Glomerular visceral epithelial cell (primary cell): Measurements from ENCODE around the gene NPPB.
A peak's percentile ranks its signal among the peaks of the same experiment; 100 is the strongest.
"Not testable (repeated sequence)": the region's sequence is repeated elsewhere in the genome, so short reads cannot be mapped to it uniquely, and the experiment has no call there.

Experiments used
- DNase-seq: peaks from one replicate; pipeline ENCODE4 v3.0.0-alpha.2; 2016; ENCODE audit errors: extremely low spot score

NPPB gene

DNA sequence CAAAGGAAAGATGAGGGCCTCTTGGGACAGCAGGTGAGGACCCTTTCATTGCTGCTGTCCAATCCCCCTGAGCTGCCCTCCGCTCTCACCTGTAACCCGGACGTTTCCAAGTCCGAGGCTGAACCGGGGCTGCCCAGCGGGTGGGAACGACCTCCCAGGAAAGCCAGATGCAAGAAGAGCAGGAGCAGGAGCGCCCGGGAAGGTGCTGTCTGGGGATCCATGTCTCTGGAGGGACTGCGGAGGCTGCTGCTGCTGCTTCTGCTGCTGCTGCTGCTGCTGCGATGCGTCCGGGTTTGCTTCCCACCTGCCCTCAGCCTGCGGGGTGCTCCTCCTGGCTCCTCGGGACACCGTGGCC lies at the start of gene NPPB:
Gene NPPB (minus strand): TSS at position 333 of the 355 bp plus-strand sequence. CDS start 112 bp downstream, at position 221.
- no peak for DNase-seq

GRCh38 chr1:11908095-11908675 lies 49.4 kb upstream of the NPPB start:
- peak; percentile 97 for DNase-seq

GRCh38 chr1:11907275-11908094 lies 48.7 kb upstream of the NPPB start:
- DNase-seq: peak; percentile 96

- DNase-seq: no peak
Observed at GRCh38 chr1:11906870-11907269, 48.1 kb upstream of the NPPB start.

GRCh38 chr1:11904978-11905377 lies 46.2 kb upstream of the NPPB start:
- no peak for DNase-seq

- DNase-seq: not testable (repeated sequence)
Observed at GRCh38 chr1:11904156-11904555, 45.4 kb upstream of the NPPB start.

DNA sequence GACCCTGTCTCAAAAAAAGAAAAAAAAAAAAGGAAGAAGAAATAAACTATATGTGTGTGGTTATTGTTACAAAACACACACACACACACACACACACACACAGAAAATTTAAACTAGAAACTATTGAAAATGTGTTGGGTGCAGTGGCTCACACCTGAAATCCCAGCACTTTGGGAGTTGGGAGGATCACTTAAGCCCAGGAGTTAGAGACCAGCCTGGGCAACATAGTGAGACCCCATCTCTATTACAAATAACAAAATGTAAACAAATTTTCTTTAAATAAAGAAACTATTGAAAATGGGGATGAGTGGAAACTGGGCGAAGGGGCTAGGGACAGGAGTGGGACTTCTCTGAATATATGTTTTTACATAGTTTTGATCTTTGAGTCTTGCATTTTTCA lies 44.5 kb upstream of the NPPB start:
- DNase-seq: no peak

DNA sequence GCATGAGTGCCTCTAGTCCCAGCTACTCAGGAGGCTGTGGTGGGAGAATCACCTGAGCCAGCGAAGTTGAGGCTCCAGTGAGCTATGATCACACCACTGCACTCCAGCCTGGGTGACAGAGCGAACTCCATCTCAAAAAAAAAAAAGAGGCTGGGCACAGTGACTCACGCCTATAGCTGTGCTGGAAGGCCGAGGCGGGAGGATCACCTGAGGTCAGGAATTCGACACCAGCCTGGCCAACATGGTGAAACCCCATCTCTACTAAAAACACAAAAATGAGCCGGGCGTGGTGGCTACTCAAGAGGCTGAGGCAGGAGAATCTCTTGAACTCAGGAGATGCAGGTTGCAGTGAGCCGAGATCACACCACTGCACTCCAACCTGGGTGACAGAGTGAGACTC lies 42.7 kb upstream of the NPPB start:
- not testable (repeated sequence) for DNase-seq

DNA sequence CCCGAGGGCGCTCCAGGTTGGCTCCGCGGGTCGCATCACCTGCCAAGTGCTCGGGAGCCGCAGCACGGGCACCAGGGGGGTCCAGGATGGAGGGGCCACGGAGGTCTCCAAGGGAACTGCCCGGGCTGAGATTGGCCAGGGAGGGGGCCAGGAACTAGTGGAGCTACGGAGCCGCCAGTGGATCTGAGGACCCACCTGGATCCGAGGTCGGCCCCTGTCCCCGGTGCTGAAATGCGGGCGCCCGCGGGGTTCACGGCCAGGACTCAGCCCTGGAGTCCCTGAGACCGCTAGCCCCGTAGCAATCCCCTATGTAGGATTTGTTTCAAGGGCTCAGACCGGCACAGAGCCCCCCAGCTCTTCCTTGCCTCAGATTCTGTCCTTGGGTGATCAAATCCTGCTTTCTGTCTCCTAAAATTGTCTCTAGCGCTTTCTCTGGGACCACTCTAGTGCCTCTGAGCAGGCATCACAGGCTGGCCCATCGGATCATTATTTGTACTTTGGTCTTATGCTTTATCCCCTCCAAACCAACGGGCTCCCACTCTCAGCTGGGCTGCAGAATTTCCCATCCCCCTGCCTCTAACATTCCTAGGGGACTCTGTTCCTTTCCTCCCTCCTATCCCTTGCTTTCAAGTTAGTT lies 40.2 kb upstream of the NPPB start:
- no peak for DNase-seq

GRCh38 chr1:11898086-11898785 lies 39.5 kb upstream of the NPPB start:
- no peak for DNase-seq

GRCh38 chr1:11894501-11894900 lies 35.8 kb upstream of the NPPB start:
- not testable (repeated sequence) for DNase-seq

DNA sequence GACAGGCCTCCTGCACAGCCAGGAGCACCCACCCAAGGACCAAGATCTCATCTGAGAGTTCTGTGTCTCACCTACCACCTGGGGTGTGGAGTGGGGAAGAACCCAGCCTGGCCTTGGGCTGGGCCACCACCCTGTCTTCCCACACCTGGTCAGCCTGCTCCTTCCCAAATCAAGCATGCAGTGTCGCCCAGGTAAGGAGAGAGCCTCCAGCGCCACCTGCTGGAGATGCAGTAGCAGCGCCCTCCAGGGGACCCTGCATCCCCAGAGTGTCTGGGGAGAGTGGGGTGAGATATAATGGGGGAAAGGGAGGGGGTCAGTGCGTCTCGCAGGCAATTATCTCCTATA lies 35.1 kb upstream of the NPPB start:
- DNase-seq: peak; percentile 45

- no peak for DNase-seq
Observed at GRCh38 chr1:11891433-11892186, 32.9 kb upstream of the NPPB start.

- DNase-seq: no peak
Observed at GRCh38 chr1:11888877-11889208, 30.1 kb upstream of the NPPB start.

DNA sequence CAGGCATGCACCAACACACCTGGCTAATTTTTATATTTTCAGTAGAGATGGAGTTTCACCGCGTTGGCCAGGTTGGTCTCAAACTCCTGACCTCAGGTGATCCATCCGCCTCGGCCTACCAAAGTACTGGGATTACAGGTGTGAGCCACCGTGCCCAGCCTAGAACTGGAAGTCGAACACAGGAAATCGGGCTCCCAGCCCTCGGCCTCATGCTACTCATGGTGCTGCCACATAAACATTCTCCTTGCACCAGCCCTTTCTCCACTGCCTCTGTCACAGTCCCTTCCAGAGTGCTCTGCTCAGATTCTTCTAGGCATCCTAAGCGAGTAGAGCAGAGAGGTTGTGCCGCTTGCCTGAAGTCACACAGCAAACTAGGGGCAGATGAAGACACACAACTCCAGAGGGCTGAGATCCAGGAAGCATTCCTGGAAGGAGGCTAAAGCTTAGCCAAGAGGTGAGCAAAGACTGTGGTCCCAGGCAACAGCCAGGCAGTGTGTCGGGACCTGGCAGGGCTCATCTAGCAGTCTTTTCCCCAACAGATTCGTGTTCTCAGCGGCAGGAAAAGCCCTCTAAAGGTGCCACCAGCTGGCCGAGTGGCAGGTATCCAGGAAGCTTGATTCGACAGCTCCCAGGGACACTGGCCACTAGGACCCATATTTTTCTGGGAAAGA lies 29.6 kb upstream of the NPPB start:
- no peak for DNase-seq

- DNase-seq: no peak
Observed at GRCh38 chr1:11887666-11888007, 28.9 kb upstream of the NPPB start.

- no peak for DNase-seq
Observed at GRCh38 chr1:11886986-11887665, 28.4 kb upstream of the NPPB start.

DNA sequence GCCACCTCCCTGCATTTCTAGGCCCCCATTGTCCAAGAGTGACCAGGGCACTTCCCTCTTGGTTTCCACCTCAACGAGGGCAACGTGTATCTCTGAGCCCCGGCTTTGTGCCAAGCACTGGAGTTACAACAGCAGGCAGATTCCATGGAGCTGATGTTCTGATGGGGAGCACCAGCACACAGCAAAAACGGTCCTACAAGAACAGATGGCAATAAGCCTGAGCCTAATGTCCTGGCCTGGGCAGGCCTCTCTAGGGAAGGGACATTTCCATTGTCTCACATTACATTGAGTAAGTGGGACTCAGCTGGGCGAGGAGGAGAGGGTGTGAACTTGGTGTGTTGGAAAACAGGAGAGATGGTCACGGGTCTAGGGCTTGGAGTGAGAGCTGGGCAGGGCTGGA lies 27.2 kb upstream of the NPPB start:
- DNase-seq: no peak

- DNase-seq: no peak
Observed at GRCh38 chr1:11882814-11883538, 24.2 kb upstream of the NPPB start.

- DNase-seq: no peak
Observed at GRCh38 chr1:11881749-11882441, 23.1 kb upstream of the NPPB start.
